ENCODE results near the gene CHSY1.

The CHSY1 gene

GRCh38 chr15:101187820-101188636, 63.8 kb downstream of the CHSY1 start:
- CTCF ChIA-PET: no interaction called here
- no peak for DNase-seq (ENCODE audit: extremely low spot score)
- TF ChIP-seq SP1 (IDR thresholded peaks at IDR 0.05): no peak
- no peak for TF ChIP-seq TARDBP (IDR thresholded peaks at IDR 0.05)
- TF ChIP-seq BHLHE40 (IDR thresholded peaks at IDR 0.05; ENCODE audit: borderline replicate concordance): no peak
- TF ChIP-seq LEF1 (IDR thresholded peaks at IDR 0.05; ENCODE audit: borderline replicate concordance): no peak
- TF ChIP-seq FOXM1 (IDR thresholded peaks at IDR 0.05; ENCODE audit: borderline replicate concordance): no peak
- no peak for TF ChIP-seq ZNF384 (IDR thresholded peaks at IDR 0.05)
- no peak for TF ChIP-seq NFRKB (IDR thresholded peaks at IDR 0.05)
- TF ChIP-seq L3MBTL2 (conservative IDR thresholded peaks at IDR 0.05): no peak
- TF ChIP-seq PKNOX1 (IDR thresholded peaks at IDR 0.05): no peak
- TF ChIP-seq ELF4 (IDR thresholded peaks at IDR 0.05): no peak
- no peak for TF ChIP-seq HDGF (IDR thresholded peaks at IDR 0.05; ENCODE audit: borderline replicate concordance)
- no peak for TF ChIP-seq SUZ12 (IDR thresholded peaks at IDR 0.05)
- no peak for TF ChIP-seq FOXA1 (IDR thresholded peaks at IDR 0.05)
- POLR2A ChIA-PET: no interaction called here

- TF ChIP-seq PKNOX1 (IDR thresholded peaks at IDR 0.05) (no peak), FOXA1 (IDR thresholded peaks at IDR 0.05) (no peak), TARDBP (IDR thresholded peaks at IDR 0.05) (no peak), CTBP1 (IDR thresholded peaks at IDR 0.05; ENCODE audit: borderline replicate concordance) (no peak), LEF1 (IDR thresholded peaks at IDR 0.05; ENCODE audit: borderline replicate concordance) (no peak), ZNF384 (IDR thresholded peaks at IDR 0.05) (no peak), SUZ12 (IDR thresholded peaks at IDR 0.05) (no peak), NFRKB (IDR thresholded peaks at IDR 0.05) (no peak), ELF4 (IDR thresholded peaks at IDR 0.05) (no peak), L3MBTL2 (conservative IDR thresholded peaks at IDR 0.05) (no peak), FOXM1 (IDR thresholded peaks at IDR 0.05; ENCODE audit: borderline replicate concordance) (no peak), FOXK2 (IDR thresholded peaks at IDR 0.05) (no peak), ARNT (IDR thresholded peaks at IDR 0.05) (no peak), SP1 (IDR thresholded peaks at IDR 0.05) (no peak), HDGF (IDR thresholded peaks at IDR 0.05; ENCODE audit: borderline replicate concordance) (no peak), BHLHE40 (IDR thresholded peaks at IDR 0.05; ENCODE audit: borderline replicate concordance) (no peak)
- CTCF ChIA-PET: no interaction called here
- DNase-seq (ENCODE audit: extremely low spot score): no peak
- POLR2A ChIA-PET: interaction anchor here (0.9 kb wide), 1 partner anchor 9 kb away, joined by 3 read pairs; no protein-coding TSS in a partner anchor
These were observed 66.1 kb downstream of the CHSY1 start for GRCh38 chr15:101185770-101186169.

- CTCF ChIA-PET: no interaction called here
- DNase-seq (ENCODE audit: extremely low spot score): no peak
- TF ChIP-seq PKNOX1 (IDR thresholded peaks at IDR 0.05): no peak
- no peak for TF ChIP-seq L3MBTL2 (conservative IDR thresholded peaks at IDR 0.05)
- no peak for TF ChIP-seq ZNF384 (IDR thresholded peaks at IDR 0.05)
- TF ChIP-seq FOXA1 (IDR thresholded peaks at IDR 0.05): no peak
- TF ChIP-seq FOXK2 (IDR thresholded peaks at IDR 0.05): no peak
- POLR2A ChIA-PET: interaction anchor here (0.9 kb wide), 1 partner anchor 8 kb away, joined by 3 read pairs; no protein-coding TSS in a partner anchor
These were observed 66.5 kb downstream of the CHSY1 start for GRCh38 chr15:101185336-101185735.

GRCh38 chr15:101184830-101185229, 67.0 kb downstream of the CHSY1 start:
- TF ChIP-seq PKNOX1 (IDR thresholded peaks at IDR 0.05) (no peak), LEF1 (IDR thresholded peaks at IDR 0.05; ENCODE audit: borderline replicate concordance) (no peak), TARDBP (IDR thresholded peaks at IDR 0.05) (no peak), CTBP1 (IDR thresholded peaks at IDR 0.05; ENCODE audit: borderline replicate concordance) (no peak), SUZ12 (IDR thresholded peaks at IDR 0.05) (no peak), L3MBTL2 (conservative IDR thresholded peaks at IDR 0.05) (no peak), FOXM1 (IDR thresholded peaks at IDR 0.05; ENCODE audit: borderline replicate concordance) (no peak), FOXA1 (IDR thresholded peaks at IDR 0.05) (no peak), FOXK2 (IDR thresholded peaks at IDR 0.05) (no peak), SP1 (IDR thresholded peaks at IDR 0.05) (no peak), NFRKB (IDR thresholded peaks at IDR 0.05) (no peak), BHLHE40 (IDR thresholded peaks at IDR 0.05; ENCODE audit: borderline replicate concordance) (no peak), ELF4 (IDR thresholded peaks at IDR 0.05) (no peak), ZNF384 (IDR thresholded peaks at IDR 0.05) (no peak), HDGF (IDR thresholded peaks at IDR 0.05; ENCODE audit: borderline replicate concordance) (no peak), ARNT (IDR thresholded peaks at IDR 0.05) (no peak)
- CTCF ChIA-PET: interaction anchor here (0.7 kb wide), 1 partner anchor 29 kb away, joined by 3 read pairs; no protein-coding TSS in a partner anchor
- no peak for DNase-seq (ENCODE audit: extremely low spot score)
- POLR2A ChIA-PET: no interaction called here

- DNase-seq (ENCODE audit: extremely low spot score): no peak
- CTCF ChIA-PET: interaction anchor here (0.7 kb wide), 2 partner anchors 29 to 266 kb away, joined by 3 to 4 read pairs; no protein-coding TSS in a partner anchor
- no peak for TF ChIP-seq ARNT (IDR thresholded peaks at IDR 0.05)
- no peak for TF ChIP-seq L3MBTL2 (conservative IDR thresholded peaks at IDR 0.05)
- no peak for TF ChIP-seq FOXM1 (IDR thresholded peaks at IDR 0.05; ENCODE audit: borderline replicate concordance)
- no peak for TF ChIP-seq CTBP1 (IDR thresholded peaks at IDR 0.05; ENCODE audit: borderline replicate concordance)
- no peak for TF ChIP-seq FOXA1 (IDR thresholded peaks at IDR 0.05)
- TF ChIP-seq SUZ12 (IDR thresholded peaks at IDR 0.05): no peak
- TF ChIP-seq ELF4 (IDR thresholded peaks at IDR 0.05): no peak
- no peak for TF ChIP-seq PKNOX1 (IDR thresholded peaks at IDR 0.05)
- TF ChIP-seq BHLHE40 (IDR thresholded peaks at IDR 0.05; ENCODE audit: borderline replicate concordance): no peak
- no peak for TF ChIP-seq FOXK2 (IDR thresholded peaks at IDR 0.05)
- no peak for TF ChIP-seq NFRKB (IDR thresholded peaks at IDR 0.05)
- TF ChIP-seq HDGF (IDR thresholded peaks at IDR 0.05; ENCODE audit: borderline replicate concordance): no peak
- POLR2A ChIA-PET: no interaction called here
These were observed 67.9 kb downstream of the CHSY1 start for GRCh38 chr15:101183931-101184305.

Data from HEK293T (cell line).